GM12878 (cell line): ENCODE results near the gene CAVIN2. TPM values are rescaled to one million over a fixed set of nuclear protein-coding genes. Genes with fewer than 3 reads are reported as not detected.

Source experiments
- ATAC-seq: fragments of 200-7000 bp; cut with Tn5 transposase; 3 replicates; pipeline ENCODE4 v1.9.1; 2020; ENCODE audit warnings: mild to moderate bottlenecking, moderate library complexity
- BruUV-seq: library from RNA; stranded (reverse); fragments of 400-500 nt; replicated peaks from 2 replicates; lab custom pipeline; 2021; lab: Mats Ljungman, UMichigan
- CTCF ChIA-PET: fragments of 300-600 bp; sonication (Branson Sonifier 250); formaldehyde crosslinking; extraction: SDS; loops from one replicate; lab custom pipeline; 2021; ENCODE audit warnings: inconsistent platforms; lab: Yijun Ruan, JAX
- POLR2A ChIA-PET: fragments of 350-600 bp; formaldehyde crosslinking; extraction: SDS; loops from one replicate; lab custom pipeline; 2021; ENCODE audit warnings: inconsistent platforms; lab: Charles Lee
- RAD21 ChIA-PET: fragments of 300-600 bp; sonication (Branson Sonifier 250); formaldehyde crosslinking; loops from one replicate; lab custom pipeline; 2023; ENCODE audit warnings: antibody characterized with exemption; ENCODE audit not compliant: unreplicated experiment; lab: Charles Lee
- SMC1A ChIA-PET: fragments of 300-600 bp; sonication (Branson Sonifier 250); formaldehyde crosslinking; loops from one replicate; lab custom pipeline; 2023; ENCODE audit not compliant: unreplicated experiment, uncharacterized antibody; lab: Charles Lee
- DNase-seq: peaks from one replicate; pipeline ENCODE4 v3.0.0-alpha.2; 2011; ENCODE audit warnings: low read depth, low spot score
- FAIRE-seq: peaks from 3 replicates; lab custom pipeline; 2011; peaks lifted over from hg19 to GRCh38; lab: Jason Lieb, UNC
- H2AFZ ChIP-seq: 2 replicates; pipeline ENCODE4 v1.6.0; 2011; ENCODE audit warnings: low read depth, low read length, control low read depth; ENCODE audit not compliant: control insufficient read depth
- H3K27ac ChIP-seq: 2 replicates; pipeline ENCODE4 v1.5.1; 2011; ENCODE audit warnings: control low read depth; ENCODE audit not compliant: control insufficient read depth, insufficient read depth
- H3K27me3 ChIP-seq, 2 experiments: replicated peaks in 1 of 2; 2 replicates each; pipeline versions ENCODE4 v1.6.0 to v1.6.1; 2011; ENCODE audit warnings: low read length in 1 of 2; ENCODE audit not compliant: control insufficient read depth in 2 of 2, insufficient read depth in 2 of 2
- H3K36me3 ChIP-seq, 2 experiments: 2 replicates each; pipeline ENCODE4 v1.5.1; 2011; ENCODE audit warnings: low read length in 1 of 2; ENCODE audit not compliant: control insufficient read depth in 2 of 2, insufficient read depth in 2 of 2
- H3K4me1 ChIP-seq: 2 replicates; pipeline ENCODE4 v1.6.1; 2011; ENCODE audit warnings: mild to moderate bottlenecking, low read length, moderate library complexity, mixed read lengths; ENCODE audit not compliant: control insufficient read depth, insufficient read depth
- H3K4me2 ChIP-seq: 2 replicates; pipeline ENCODE4 v1.6.0; 2011; ENCODE audit warnings: control low read depth; ENCODE audit not compliant: control insufficient read depth, insufficient read depth
- H3K4me3 ChIP-seq: fragments of 200-600 bp; sonication (generic); 2 replicates; pipeline ENCODE4 v1.5.1; 2016
- H3K79me2 ChIP-seq: 2 replicates; pipeline ENCODE4 v1.6.0; 2011; ENCODE audit warnings: low read length; ENCODE audit not compliant: control insufficient read depth, insufficient read depth
- H3K9ac ChIP-seq: 2 replicates; pipeline ENCODE4 v1.8.0; 2011; ENCODE audit warnings: low read length, control low read depth, mixed read lengths; ENCODE audit not compliant: control insufficient read depth, insufficient read depth
- H3K9me3 ChIP-seq: replicated peaks from 3 replicates; pipeline ENCODE4 v1.5.1; 2011; ENCODE audit warnings: mild to moderate bottlenecking, low read length; ENCODE audit not compliant: control insufficient read depth, insufficient read depth
- H4K20me1 ChIP-seq: 2 replicates; pipeline ENCODE4 v1.6.0; 2011; ENCODE audit not compliant: control insufficient read depth, insufficient read depth
- BHLHE40 ChIP-seq, 2 experiments: fragments of 450-650 bp in 1 of 2; IDR thresholded peaks; 2 replicates each; pipeline ENCODE4 v1.6.1; 2011 to 2017; ENCODE audit warnings: low read depth in 2 of 2, borderline replicate concordance in 1 of 2, improper control_type of control experiment in 1 of 2, low read length in 1 of 2, mild to moderate bottlenecking in 1 of 2
- CHD2 ChIP-seq: IDR thresholded peaks from 2 replicates; pipeline ENCODE4 v1.6.1; 2011; ENCODE audit warnings: low read depth, low read length, improper control_type of control experiment, borderline replicate concordance
- DPF2 ChIP-seq: fragments of 450-650 bp; IDR thresholded peaks from 2 replicates; pipeline ENCODE4 v1.6.1; 2017; ENCODE audit warnings: mild to moderate bottlenecking
- EED ChIP-seq: sonication (generic); IDR thresholded peaks from 2 replicates; pipeline ENCODE4 v1.6.1; 2016; ENCODE audit warnings: antibody characterized with exemption, low read depth
- MTA3 ChIP-seq: IDR thresholded peaks from 2 replicates; pipeline ENCODE4 v1.6.1; 2012; ENCODE audit warnings: low read length, inconsistent platforms, borderline replicate concordance
- NFXL1 ChIP-seq: fragments of 450-650 bp; IDR thresholded peaks from 2 replicates; pipeline ENCODE4 v1.6.1; 2017; ENCODE audit warnings: antibody characterized with exemption, mild to moderate bottlenecking, borderline replicate concordance
- POLR2A ChIP-seq: IDR thresholded peaks from 2 replicates; pipeline ENCODE4 v1.6.1; 2011; ENCODE audit warnings: low read depth, mild to moderate bottlenecking, low read length
- POLR2AphosphoS5 ChIP-seq: IDR thresholded peaks from 2 replicates; pipeline ENCODE4 v1.6.1; 2011; ENCODE audit warnings: mild to moderate bottlenecking, low read length, inconsistent platforms
- RB1 ChIP-seq: fragments of 450-650 bp; formaldehyde crosslinking; IDR thresholded peaks from 2 replicates; pipeline ENCODE4 v1.6.1; 2017; ENCODE audit warnings: mild to moderate bottlenecking, borderline replicate concordance
- REST ChIP-seq: IDR thresholded peaks from 2 replicates; pipeline ENCODE4 v1.6.1; 2012; ENCODE audit warnings: mild to moderate bottlenecking, low read depth, low read length
- SRF ChIP-seq, 2 experiments: IDR thresholded peaks; 2 replicates each; pipeline ENCODE4 v1.6.1; 2011; ENCODE audit warnings: low read depth in 2 of 2, low read length in 2 of 2, mild to moderate bottlenecking in 1 of 2, moderate library complexity in 1 of 2
- TCF12 ChIP-seq: IDR thresholded peaks from 2 replicates; pipeline ENCODE4 v1.6.1; 2011; ENCODE audit warnings: low read depth, mild to moderate bottlenecking, low read length
- WGBS: methylation state at CpG from one replicate; pipeline ENCODE4 v1.1.6; 2016; ENCODE audit warnings: low lambda C conversion rate; ENCODE audit not compliant: insufficient replicate concordance, insufficient coverage; ENCODE audit errors: missing lambda C conversion rate; 5-methylcytosine and 5-hydroxymethylcytosine counted together
- in situ Hi-C: fragments of 300-500 bp; cut with MboI; formaldehyde crosslinking; loops from 9 replicates; pipeline ENCODE4 v1.14.3; 2018; ENCODE audit warnings: mixed read lengths
- intact Hi-C: fragments of 100-400 bp; cut with micrococcal nuclease; formaldehyde crosslinking; loops from one replicate; pipeline ENCODE4 v1.14.2; 2022; ENCODE audit not compliant: unreplicated experiment
- polyA plus RNA-seq, 11 experiments: library from polyadenylated mRNA; depleted of rRNA in 4 of 11; unstranded in 6 of 11; stranded (reverse) in 5 of 11; fragments of >200 nt; fragmentation: Nextera tagmentation in 4 of 11; fragmentation: Illumina TruSeq in 1 of 11; extraction: Ambion mirVana in 4 of 11; extraction: Trizol in 1 of 11; gene quantifications; 1 replicate in 1 of 11; 2 replicates in 10 of 11; pipeline versions ENCODE4 v1.2.1 to v1.2.3, GENCODE V29; 2011 to 2016; ENCODE audit warnings: inconsistent platforms in 2 of 11, missing spikeins in 2 of 11, low read depth in 1 of 11
- total RNA-seq, 4 experiments: library from RNA; depleted of rRNA in 3 of 4; stranded (reverse); fragments of >200 nt in 3 of 4; fragmentation: Illumina TruSeq in 1 of 4; extraction: Trizol in 1 of 4; gene quantifications; 2 replicates each; pipeline versions ENCODE4 v1.2.1 to v1.2.3, GENCODE V29; 2013 to 2021
- TF ChIP-seq, protein P1 (sequence below): fragments of 450-650 bp; IDR thresholded peaks from 2 replicates; pipeline ENCODE4 v1.6.1; 2017; ENCODE audit warnings: mild to moderate bottlenecking, moderate library complexity
- TF ChIP-seq, protein P2 (sequence below): fragments of 450-650 bp; IDR thresholded peaks from 2 replicates; pipeline ENCODE4 v1.6.1; 2018; ENCODE audit warnings: borderline replicate concordance, mild to moderate bottlenecking; ENCODE audit not compliant: partially characterized antibody

Gene CAVIN2
- total and polyA plus RNA-seq, 10 of the 15 experiments (the other 5 are each of a cell fraction or from before 2014, with no cell fraction given): not detected

DNA sequence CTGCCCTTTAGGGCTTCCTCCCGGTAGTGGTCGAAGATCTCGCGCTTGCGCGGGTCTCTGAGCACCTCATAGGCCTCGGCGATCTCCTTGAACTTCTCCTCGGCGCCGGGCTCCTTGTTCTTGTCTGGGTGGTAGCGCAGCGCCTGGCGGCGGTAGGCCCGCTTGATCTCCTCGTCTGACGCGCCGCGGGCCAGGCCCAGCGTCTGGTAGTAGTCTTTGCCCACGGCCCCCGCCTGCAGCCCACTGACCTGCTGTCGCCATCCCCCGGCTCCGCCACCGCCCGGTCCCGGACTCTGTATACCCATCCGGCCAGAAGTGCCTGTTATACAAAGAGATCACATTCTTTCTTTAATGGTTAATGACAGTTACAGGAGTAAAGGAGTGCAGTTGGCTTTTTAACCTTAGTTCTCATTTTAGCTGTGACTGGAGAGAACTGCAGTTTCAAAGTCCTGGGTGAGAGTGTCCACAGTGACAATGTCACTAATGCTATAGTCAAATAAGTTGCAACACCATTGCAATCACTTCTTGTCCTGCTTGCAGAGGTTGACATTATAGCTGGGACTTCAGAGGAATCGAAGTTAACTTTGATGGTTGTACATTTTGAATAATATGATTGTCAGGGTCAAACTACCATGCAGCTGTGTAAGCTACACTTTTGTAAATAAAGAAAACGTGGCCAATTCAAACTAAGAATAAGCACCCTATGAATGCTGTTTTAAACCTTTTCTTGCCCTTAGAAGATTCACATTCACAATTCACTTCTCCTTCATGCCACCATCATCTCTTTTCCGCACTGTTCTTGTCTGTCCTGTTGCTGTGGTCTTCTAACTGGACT is 35.3 kb upstream of the CAVIN2 start:
- BruUV-seq: no TSS peak
- Histone ChIP-seq H3K9me3 (no peaks in the 10 kb centered on the region), H2AFZ (no peak overlapping the region), H3K27me3 (no peaks in the 10 kb centered on the region), H3K4me3 (no peak overlapping the region), H3K9ac (no peak overlapping the region), H3K4me1 (no peaks in the 10 kb centered on the region), H3K4me2 (no peak overlapping the region), H4K20me1 (no peaks in the 10 kb centered on the region), H3K36me3 (no peaks in the 10 kb centered on the region), H3K79me2 (no peaks in the 10 kb centered on the region), H3K27ac (no peak overlapping the region)
- ChIA-PET SMC1A (interaction anchor here (0.8 kb wide), 1 partner anchor 281 kb away, joined by 3 read pairs; no protein-coding TSS in a partner anchor), RAD21 (no interaction called here), CTCF (interaction anchor here (0.9 kb wide), 1 partner anchor 70 kb away, joined by 3 read pairs; no protein-coding TSS in a partner anchor), POLR2A (no interaction called here)
- FAIRE-seq: no peak
- no peak for DNase-seq
- in situ Hi-C loops: no loop called here
- 78% methylated on average over 34 of the region's 34 CpGs for WGBS
- ATAC-seq: no peak
- intact Hi-C loops: no loop called here
- TF ChIP-seq RB1 (no peak), SRF (IDR thresholded peaks at IDR 0.05; ENCODE audit: low read depth in 2 of 2, low read length in 2 of 2) (no peak), POLR2A (no peak), REST (no peak), CHD2 (no peak), TCF12 (no peak), BHLHE40 (IDR thresholded peaks at IDR 0.05; ENCODE audit: borderline replicate concordance in 1 of 2, low read depth in 2 of 2, low read length in 1 of 2) (no peak), POLR2AphosphoS5 (no peak), EED (no peak), MTA3 (no peak), DPF2 (no peak), NFXL1 (no peak)
- TF ChIP-seq, protein P1, sequence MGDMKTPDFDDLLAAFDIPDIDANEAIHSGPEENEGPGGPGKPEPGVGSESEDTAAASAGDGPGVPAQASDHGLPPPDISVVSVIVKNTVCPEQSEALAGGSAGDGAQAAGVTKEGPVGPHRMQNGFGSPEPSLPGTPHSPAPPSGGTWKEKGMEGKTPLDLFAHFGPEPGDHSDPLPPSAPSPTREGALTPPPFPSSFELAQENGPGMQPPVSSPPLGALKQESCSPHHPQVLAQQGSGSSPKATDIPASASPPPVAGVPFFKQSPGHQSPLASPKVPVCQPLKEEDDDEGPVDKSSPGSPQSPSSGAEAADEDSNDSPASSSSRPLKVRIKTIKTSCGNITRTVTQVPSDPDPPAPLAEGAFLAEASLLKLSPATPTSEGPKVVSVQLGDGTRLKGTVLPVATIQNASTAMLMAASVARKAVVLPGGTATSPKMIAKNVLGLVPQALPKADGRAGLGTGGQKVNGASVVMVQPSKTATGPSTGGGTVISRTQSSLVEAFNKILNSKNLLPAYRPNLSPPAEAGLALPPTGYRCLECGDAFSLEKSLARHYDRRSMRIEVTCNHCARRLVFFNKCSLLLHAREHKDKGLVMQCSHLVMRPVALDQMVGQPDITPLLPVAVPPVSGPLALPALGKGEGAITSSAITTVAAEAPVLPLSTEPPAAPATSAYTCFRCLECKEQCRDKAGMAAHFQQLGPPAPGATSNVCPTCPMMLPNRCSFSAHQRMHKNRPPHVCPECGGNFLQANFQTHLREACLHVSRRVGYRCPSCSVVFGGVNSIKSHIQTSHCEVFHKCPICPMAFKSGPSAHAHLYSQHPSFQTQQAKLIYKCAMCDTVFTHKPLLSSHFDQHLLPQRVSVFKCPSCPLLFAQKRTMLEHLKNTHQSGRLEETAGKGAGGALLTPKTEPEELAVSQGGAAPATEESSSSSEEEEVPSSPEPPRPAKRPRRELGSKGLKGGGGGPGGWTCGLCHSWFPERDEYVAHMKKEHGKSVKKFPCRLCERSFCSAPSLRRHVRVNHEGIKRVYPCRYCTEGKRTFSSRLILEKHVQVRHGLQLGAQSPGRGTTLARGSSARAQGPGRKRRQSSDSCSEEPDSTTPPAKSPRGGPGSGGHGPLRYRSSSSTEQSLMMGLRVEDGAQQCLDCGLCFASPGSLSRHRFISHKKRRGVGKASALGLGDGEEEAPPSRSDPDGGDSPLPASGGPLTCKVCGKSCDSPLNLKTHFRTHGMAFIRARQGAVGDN: no peak
- TF ChIP-seq, protein P2, sequence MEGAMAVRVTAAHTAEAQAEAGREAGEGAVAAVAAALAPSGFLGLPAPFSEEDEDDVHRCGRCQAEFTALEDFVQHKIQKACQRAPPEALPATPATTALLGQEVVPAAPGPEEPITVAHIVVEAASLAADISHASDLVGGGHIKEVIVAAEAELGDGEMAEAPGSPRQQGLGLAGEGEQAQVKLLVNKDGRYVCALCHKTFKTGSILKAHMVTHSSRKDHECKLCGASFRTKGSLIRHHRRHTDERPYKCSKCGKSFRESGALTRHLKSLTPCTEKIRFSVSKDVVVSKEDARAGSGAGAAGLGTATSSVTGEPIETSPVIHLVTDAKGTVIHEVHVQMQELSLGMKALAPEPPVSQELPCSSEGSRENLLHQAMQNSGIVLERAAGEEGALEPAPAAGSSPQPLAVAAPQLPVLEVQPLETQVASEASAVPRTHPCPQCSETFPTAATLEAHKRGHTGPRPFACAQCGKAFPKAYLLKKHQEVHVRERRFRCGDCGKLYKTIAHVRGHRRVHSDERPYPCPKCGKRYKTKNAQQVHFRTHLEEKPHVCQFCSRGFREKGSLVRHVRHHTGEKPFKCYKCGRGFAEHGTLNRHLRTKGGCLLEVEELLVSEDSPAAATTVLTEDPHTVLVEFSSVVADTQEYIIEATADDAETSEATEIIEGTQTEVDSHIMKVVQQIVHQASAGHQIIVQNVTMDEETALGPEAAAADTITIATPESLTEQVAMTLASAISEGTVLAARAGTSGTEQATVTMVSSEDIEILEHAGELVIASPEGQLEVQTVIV: no peak
